HG02973 (cell line): Measurements from ENCODE around the gene CCNE1.

Source experiments
- ATAC-seq: cut with Tn5 transposase; IDR thresholded peaks from one replicate; pipeline ENCODE4 v1.9.1; 2021; ENCODE audit warnings: moderate library complexity; ENCODE audit not compliant: unreplicated experiment

CCNE1 gene

DNA sequence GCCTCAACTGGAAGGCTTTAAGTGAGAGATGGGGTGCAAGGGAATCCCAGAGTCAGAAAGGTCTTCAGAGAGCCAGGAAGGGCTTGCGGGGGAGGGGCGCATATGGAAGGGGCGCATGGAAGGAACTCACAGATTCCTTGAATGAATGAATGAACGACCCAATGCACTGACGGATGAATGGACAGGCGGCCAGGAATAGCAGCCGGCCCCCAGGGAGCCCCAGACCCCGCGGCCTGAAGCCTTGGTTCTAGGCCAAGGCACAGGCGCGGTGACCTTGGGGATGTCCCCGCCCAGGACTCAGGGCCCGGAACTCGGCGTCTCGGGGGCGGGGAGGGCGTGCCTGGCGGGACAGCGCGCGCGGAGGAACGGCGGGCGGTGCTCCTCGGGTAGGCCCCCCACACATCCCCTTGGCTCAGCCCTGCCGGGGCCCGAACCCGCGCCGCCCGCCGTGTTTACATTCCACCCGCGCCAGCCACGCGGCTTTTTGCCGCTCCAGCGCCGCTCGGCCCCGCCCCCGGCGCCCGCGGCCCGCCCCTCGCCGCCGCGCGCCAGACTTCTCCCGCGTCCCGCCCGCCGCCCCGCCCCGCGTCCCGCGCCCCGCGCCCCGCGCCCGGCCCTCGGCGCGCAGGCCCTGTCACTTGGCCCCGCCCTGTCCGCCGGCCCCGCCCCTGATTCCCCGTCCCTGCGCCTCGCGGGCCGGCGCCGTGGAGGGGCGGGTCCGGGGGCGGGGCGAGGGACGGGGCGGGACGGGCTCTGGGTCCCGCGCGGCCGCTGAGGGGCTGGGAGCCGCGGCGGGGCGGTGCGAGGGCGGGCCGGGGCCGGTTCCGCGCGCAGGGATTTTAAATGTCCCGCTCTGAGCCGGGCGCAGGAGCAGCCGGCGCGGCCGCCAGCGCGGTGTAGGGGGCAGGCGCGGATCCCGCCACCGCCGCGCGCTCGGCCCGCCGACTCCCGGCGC, at the start of gene CCNE1:
TSS of gene CCNE1 (plus strand) at position 867 of the 955 bp plus-strand sequence. CDS start 565 bp downstream, outside the sequence.
- peak; percentile 73 for ATAC-seq

- ATAC-seq, result no peak
Observed at GRCh38 chr19:29763196-29763595, 48.6 kb upstream of the CCNE1 start.

GRCh38 chr19:29764361-29764760, 47.4 kb upstream of the CCNE1 start:
- ATAC-seq, result no peak

DNA sequence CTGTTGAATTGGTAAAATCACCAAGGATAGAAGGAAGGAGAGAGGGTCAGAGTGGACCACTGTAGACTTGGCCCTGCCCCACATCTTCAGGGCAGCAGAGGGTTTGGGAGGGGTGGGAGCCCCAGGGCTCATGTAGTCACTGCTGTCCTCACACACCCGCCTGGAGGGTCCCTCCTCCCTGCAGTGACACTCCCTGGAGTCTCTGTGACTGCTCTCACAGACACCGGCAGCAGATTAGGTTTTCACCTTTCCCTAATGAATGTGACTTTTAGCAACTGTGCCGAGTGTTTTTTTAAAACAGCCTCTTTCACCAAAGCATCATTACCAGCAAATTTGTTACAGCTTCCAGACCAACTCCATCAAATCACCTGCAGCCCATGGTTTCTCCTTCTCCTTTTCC, 45.7 kb upstream of the CCNE1 start:
- ATAC-seq, result no peak

- ATAC-seq, result no peak
Observed at GRCh38 chr19:29767039-29767735, 44.6 kb upstream of the CCNE1 start.

GRCh38 chr19:29768166-29768565, 43.6 kb upstream of the CCNE1 start:
- ATAC-seq, result no peak

DNA sequence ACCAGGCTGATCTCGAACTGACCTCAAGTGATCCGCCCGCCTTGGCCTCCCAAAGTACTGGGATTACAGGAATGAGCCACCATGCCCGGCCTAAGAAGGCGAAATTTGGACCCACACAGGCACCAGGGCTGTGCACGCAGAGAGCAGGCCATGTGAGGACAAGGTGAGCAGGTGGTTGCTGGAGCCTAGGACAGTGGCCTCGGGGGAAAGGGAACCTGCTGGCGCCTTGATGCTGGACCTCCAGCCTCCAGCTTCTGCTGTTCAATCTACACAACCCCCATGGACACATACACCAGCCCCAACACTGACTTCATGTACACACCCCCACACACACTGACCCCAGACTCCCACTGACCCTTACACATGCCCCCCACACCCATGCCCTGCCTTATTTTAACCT, 41.8 kb upstream of the CCNE1 start:
- no peak for ATAC-seq

DNA sequence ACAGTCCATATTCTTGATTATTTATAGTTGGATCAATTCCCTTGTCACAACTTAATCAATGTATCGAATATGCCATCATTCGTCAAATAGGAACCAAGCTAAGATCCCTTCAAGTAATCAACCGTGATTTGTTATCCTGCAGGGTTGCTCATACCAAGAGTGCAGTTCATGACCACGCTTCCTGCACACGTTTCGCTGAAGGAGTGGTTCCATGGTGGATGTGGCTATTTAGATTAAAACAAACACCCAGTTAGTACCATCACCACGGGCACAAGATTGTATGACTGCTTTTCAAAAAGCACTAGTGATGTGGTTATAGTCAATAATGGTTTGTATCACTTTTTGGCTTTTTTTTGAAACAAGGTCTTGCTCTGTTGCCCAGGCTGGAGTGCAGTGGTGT, 41.1 kb upstream of the CCNE1 start:
- no peak for ATAC-seq

GRCh38 chr19:29771708-29772414, 39.9 kb upstream of the CCNE1 start:
- no peak for ATAC-seq

GRCh38 chr19:29772696-29773095, 39.1 kb upstream of the CCNE1 start:
- ATAC-seq, result no peak

- ATAC-seq, result no peak
Observed at GRCh38 chr19:29773141-29773540, 38.6 kb upstream of the CCNE1 start.

DNA sequence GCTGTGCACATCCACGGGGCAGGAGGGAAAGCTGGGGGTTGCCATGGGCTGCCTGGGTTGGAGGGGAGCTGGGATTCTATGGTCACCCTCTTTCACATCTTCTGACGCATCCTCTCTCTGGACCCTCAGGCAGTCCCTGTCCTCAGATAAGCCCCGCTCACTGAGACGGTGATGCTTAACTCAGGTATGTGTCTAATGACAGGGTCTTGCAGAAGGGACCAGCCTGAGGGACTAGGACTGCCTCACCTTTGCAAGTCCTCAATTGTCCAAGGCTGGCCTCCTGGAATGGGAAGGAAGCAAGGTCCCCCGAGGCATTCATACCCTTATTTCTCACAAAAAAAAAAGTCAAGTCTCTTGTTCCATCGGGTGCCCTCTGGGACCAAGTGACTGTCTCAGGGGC, 37.7 kb upstream of the CCNE1 start:
- no peak for ATAC-seq

DNA sequence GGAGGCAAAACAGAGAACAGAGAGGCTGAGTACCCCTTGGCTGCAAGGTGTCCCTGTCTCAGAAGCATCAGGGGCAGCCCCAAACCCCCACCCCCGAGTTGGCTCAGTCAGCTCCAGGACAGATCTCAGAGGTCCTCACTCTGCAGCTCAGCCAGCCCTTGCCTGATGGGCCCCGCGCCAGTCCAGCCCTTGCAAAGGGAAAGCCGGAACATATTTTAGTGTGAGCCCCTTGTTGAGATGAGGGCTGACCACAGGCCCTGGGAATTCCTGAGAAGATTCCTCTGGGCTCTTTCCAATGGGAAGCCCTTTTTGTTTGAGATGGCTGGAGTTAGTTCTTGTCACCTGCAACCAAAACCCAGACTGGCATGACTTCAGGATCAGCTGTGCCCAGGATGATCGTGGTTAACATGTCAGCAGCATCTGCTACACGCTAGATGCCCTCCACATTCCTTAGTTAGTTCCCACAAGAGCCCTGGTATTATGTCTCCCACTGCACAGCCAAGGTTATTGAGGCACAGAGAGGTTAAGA, 33.9 kb upstream of the CCNE1 start:
- no peak for ATAC-seq

DNA sequence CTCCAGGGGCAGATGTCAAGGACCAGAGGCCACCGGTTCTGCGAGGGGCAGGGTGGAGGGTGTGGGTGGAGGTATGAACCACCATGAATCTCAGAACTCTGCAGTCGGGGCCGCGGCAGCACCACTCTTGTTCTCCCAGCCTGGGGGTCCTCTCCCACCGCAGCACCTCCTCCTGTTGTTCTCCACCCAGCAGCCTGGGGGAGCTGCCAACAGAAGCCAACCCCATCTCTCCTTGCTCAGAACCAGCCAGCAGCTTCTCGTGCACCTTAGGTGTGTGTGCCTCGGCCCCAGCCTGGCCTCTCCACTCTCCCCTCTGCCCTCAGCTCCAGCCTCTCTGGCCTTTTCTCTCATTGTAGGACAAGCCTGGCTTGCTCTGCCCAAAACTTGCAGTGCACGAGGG, 31.9 kb upstream of the CCNE1 start:
- no peak for ATAC-seq

DNA sequence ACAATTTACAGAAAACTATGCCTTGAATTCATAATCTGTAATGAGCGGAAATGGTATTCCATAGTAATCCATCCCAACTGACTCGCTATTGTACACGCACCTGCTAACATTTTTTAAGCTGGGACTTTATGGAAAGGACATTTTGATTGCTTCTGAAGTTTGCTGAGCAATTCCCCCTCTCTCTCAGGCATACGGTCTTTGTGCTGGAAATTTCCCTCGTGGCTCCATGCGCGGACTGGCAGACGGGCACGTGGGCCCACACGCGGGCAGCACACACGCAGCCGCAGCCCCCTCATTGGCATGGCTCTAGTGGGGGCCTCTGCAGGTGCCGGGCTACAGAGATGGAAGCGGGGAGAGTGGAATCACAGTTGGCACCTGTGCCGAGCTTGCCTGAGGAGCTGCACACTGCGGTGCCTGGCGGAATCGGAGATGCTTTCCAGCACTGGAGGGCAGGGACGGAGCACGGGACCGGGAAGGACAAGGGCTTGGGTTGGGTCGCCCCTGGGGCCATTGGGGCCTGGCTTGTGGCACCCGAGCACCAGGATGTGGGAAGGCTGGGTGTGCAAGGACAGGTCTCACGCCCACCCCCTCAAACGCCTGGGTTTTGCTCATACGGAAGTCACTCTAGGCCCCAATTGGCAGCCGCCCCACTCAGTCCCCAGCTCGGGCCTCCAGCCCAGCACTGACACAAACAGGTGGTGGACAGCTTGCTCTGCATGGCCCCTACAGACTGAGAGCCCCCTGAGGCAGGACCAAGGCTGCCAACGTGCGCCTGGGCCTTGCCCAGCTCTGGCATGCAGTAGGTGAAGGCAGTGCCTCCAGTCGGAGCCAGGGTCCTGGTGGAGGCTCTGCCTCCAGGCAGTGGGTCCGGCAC, 30.2 kb upstream of the CCNE1 start:
- no peak for ATAC-seq

DNA sequence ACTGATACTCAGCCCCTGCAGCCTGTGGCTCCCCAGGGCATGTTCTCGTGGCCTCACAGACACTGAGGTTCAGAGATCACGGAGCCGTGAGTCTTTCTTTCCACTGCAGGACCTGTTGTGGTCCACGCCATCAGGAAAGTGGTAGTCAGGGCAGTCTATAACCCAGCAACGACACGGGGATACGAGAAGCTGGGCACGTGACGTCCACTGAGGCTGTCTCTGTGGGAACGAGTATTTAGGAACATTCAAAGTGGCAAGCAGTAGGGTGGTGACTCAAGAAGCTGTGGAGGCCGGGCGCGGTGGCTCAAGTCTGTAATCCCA, 29.6 kb upstream of the CCNE1 start:
- no peak for ATAC-seq

DNA sequence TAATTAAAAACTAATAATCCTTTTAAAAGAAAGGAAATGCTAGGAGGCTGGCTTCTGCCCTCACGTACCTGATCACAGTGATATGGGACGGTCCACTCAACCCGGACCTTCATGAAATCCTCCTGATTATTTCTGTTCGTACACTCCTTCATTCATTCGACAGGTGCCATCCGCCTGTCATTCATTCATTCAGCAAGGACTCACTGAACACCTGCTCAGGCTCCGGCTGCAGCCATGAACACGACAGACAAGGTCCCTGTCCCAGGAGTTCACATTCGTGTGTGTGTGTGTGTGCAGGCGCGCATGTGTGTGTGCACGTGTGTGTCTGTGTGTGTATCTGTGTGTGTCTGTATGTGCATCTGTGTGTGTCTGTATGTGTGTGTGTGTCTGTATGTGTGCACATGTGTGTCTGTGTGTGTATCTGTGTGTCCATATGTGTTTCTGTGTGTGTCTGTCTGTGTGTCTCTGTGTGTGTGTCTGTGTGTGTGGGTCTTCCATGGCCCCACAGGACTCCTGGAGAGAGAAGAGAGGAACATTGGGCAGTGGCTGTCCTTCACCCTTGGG, 28.1 kb upstream of the CCNE1 start:
- ATAC-seq, result no peak

GRCh38 chr19:29784598-29785223, 27.1 kb upstream of the CCNE1 start:
- ATAC-seq, result no peak

- no peak for ATAC-seq
Observed at GRCh38 chr19:29785360-29785759, 26.4 kb upstream of the CCNE1 start.
